ENCODE data around the gene AMER1. TPM values are rescaled to one million over a fixed set of nuclear protein-coding genes. Genes with fewer than 3 reads are reported as not detected.

AMER1 gene
- total and polyA plus RNA-seq, 10 of the 15 experiments (the other 5 are each of a cell fraction or from before 2014, with no cell fraction given): 0.16 to 6.3 (median 4.2) TPM

DNA sequence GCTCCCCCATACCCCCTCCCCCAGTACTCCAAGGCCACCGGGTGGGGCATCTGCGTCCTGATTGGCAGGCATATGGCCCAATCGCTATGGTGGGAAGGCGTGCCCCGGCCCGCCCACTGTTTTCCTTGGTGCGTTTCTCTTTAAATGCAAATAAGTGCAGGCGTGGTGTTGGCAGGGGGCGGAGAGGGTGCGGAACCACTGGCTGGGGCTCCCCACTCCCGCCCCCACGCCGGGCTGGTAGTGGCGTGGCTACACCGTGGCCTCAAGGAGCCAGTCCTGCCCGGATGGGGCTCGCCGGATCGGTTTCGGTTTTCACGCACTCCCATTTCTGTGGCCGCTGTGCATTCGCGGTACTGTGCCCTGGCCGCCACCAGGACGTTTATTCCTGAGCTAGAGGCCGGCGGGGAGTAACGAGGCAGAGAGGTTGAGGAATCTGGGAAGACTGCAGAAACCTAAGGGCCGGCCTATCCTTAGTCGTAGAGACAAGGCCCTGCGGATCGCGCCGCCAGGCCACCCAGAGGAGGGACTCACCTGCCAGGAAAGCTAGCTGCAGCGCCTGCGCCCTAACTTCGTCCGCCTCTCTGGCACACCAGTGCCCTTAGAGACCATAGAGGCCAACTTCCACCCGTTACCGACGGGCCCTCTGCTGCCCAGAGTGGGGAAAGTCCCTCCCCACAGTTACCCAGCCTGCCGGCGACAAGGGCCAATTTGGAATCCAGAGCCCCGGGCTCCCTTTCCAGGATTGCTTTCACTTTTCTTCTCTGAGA lies 410 bp upstream of the AMER1 start (continued):
- TF ChIP-seq RELB (IDR thresholded peaks at IDR 0.05; ENCODE audit: low read depth) (peak; percentile 42; the same call in 1 of the 2 replicates), MEF2B (IDR thresholded peaks at IDR 0.05; ENCODE audit: partially characterized antibody, poor library complexity, severe bottlenecking) (no peak), ATF3 (IDR thresholded peaks at IDR 0.05; ENCODE audit: borderline replicate concordance, extremely low read depth, low read depth, low read length) (no peak), PKNOX1 (IDR thresholded peaks at IDR 0.05) (peak; percentile 98), SP1 (IDR thresholded peaks at IDR 0.05; ENCODE audit: low read depth, low read length) (peak; percentile 95), HDAC6 (IDR thresholded peaks at IDR 0.05; ENCODE audit: unreplicated experiment) (no peak), STAT3 (IDR thresholded peaks at IDR 0.05; ENCODE audit: low read depth, low read length) (no peak), ZBTB11 (CRISPR knock-in tag; IDR thresholded peaks at IDR 0.05) (no peak), TCF7 (IDR thresholded peaks at IDR 0.05; ENCODE audit: borderline replicate concordance) (0 out of 2 replicates have a peak, but pooled peaks have one; percentile 7), RBBP5 (conservative IDR thresholded peaks at IDR 0.05) (no peak), CBX5 (IDR thresholded peaks at IDR 0.05; ENCODE audit: low read depth) (no peak; the same call in 1 of the 2 replicates), NFYA (IDR thresholded peaks at IDR 0.05; ENCODE audit: borderline replicate concordance, low read depth, low read length) (no peak), E2F4 (IDR thresholded peaks at IDR 0.05; ENCODE audit: low read depth, low read length) (no peak), USF1 (IDR thresholded peaks at IDR 0.05; ENCODE audit: borderline replicate concordance, extremely low read length, insufficient read depth, low read depth, low read length) (no peak), FOXK2 (IDR thresholded peaks at IDR 0.05) (no peak), ZNF384 (IDR thresholded peaks at IDR 0.05; ENCODE audit: borderline replicate concordance, low read depth, low read length) (no peak)
- TF ChIP-seq, protein P1, sequence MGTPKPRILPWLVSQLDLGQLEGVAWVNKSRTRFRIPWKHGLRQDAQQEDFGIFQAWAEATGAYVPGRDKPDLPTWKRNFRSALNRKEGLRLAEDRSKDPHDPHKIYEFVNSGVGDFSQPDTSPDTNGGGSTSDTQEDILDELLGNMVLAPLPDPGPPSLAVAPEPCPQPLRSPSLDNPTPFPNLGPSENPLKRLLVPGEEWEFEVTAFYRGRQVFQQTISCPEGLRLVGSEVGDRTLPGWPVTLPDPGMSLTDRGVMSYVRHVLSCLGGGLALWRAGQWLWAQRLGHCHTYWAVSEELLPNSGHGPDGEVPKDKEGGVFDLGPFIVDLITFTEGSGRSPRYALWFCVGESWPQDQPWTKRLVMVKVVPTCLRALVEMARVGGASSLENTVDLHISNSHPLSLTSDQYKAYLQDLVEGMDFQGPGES (IDR thresholded peaks at IDR 0.05): peak; percentile 42; the same call in 1 of the 2 replicates
